ENCODE data around the gene RALA.

The RALA gene

DNA sequence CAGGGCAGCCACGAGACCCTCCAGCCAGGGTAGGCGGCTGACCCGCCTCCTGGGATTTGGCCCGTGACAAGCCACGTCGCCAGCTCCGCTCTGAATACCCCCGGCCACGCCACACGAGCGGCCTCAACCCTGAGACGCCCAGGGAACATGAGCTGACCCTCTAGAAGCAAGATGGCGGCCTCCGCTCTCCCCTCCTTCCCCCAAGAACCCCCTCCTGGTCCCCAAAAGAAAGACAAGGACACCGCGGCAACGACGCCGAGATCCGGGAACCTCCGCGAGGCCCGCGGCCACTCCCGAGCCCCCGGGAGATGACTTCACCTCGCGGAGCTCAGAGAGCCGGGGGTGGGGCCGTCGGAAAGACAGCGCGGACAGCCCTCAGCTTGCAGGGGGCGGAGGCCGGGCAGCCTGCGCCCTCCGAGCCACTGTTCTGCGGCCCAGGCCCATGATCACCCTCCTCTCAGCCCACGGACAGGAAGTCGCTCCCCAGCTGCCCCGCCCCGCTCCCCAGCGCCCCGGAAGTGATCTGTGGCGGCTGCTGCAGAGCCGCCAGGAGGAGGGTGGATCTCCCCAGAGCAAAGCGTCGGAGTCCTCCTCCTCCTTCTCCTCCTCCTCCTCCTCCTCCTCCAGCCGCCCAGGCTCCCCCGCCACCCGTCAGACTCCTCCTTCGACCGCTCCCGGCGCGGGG lies at the start of gene RALA:
Gene RALA, plus strand, starts transcription at position 526 of the 685 bp plus-strand sequence. CDS start 63,096 bp downstream, outside the sequence.
- Mint-ChIP-seq H3K27me3 (no peaks in the 10 kb centered on the region), H3K4me3 (peak within 1 kb of the TSS; percentile 83), H3K36me3 (ENCODE audit: low read depth) (peaks cover 5% of the 10 kb centered on the region), H3K4me1 (peaks cover 53% of the 10 kb centered on the region), H3K27ac (peak within 1 kb of the TSS; percentile 86), H3K9me3 (no peaks in the 10 kb centered on the region)
- ATAC-seq (peak; percentile 98), DNase-seq (peak; percentile 91)

- Mint-ChIP-seq H3K27ac (no peak overlapping the region), H3K4me3 (no peak overlapping the region), H3K36me3 (ENCODE audit: low read depth) (peaks cover 10% of the 10 kb centered on the region), H3K27me3 (no peaks in the 10 kb centered on the region), H3K4me1 (no peaks in the 10 kb centered on the region), H3K9me3 (no peaks in the 10 kb centered on the region)
- DNase-seq (no peak), ATAC-seq (no peak)
These were observed 48.6 kb upstream of the RALA start for GRCh38 chr7:39574673-39575349.

GRCh38 chr7:39577229-39577874 lies 46.0 kb upstream of the RALA start:
- no peaks in the 10 kb centered on the region for H3K27me3 Mint-ChIP-seq
- DNase-seq (no peak), ATAC-seq (no peak)
- H3K9me3 Mint-ChIP-seq, result no peaks in the 10 kb centered on the region
- H3K27ac Mint-ChIP-seq, result no peak overlapping the region
- H3K4me1 Mint-ChIP-seq, result peaks cover 7% of the 10 kb centered on the region
- H3K4me3 Mint-ChIP-seq, result no peak overlapping the region
- H3K36me3 Mint-ChIP-seq (ENCODE audit: low read depth), result peaks cover 2% of the 10 kb centered on the region

- Mint-ChIP-seq H3K27ac (peak overlapping the region; percentile 67), H3K4me1 (peaks cover 7% of the 10 kb centered on the region), H3K4me3 (no peak overlapping the region), H3K27me3 (no peaks in the 10 kb centered on the region), H3K36me3 (ENCODE audit: low read depth) (peaks cover 2% of the 10 kb centered on the region), H3K9me3 (no peaks in the 10 kb centered on the region)
- peak; percentile 76 for DNase-seq
- ATAC-seq, result peak; percentile 83
These were observed 43.1 kb upstream of the RALA start for GRCh38 chr7:39580149-39580874.

DNA sequence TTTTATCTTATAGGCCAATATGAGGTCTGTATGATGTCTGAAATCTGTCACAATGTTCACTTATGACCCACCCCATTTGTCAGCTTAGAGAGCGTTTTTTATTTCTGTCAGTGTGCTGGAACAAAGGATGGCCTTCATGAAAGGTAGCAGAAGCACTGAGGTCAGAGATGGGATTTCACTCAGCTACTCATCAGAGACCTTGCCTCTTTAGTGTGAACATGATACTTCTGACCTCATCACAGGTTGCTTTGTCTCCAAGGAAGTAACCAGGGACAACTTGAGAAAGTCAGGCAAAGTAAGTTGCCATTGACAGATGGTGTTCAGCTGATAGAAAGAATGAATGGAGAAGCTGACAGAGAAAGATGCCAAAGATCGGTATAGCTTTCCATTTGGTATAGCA lies 40.8 kb upstream of the RALA start:
- Mint-ChIP-seq H3K9me3 (no peaks in the 10 kb centered on the region), H3K27ac (no peak overlapping the region), H3K4me1 (peaks cover 16% of the 10 kb centered on the region), H3K4me3 (no peak overlapping the region), H3K27me3 (no peaks in the 10 kb centered on the region), H3K36me3 (ENCODE audit: low read depth) (peaks cover 2% of the 10 kb centered on the region)
- DNase-seq (no peak), ATAC-seq (no peak)

GRCh38 chr7:39583539-39583938 lies 39.8 kb upstream of the RALA start:
- Mint-ChIP-seq H3K4me3 (no peak overlapping the region), H3K9me3 (no peaks in the 10 kb centered on the region), H3K27ac (no peak overlapping the region), H3K27me3 (no peaks in the 10 kb centered on the region), H3K36me3 (ENCODE audit: low read depth) (peaks cover 1% of the 10 kb centered on the region), H3K4me1 (peaks cover 22% of the 10 kb centered on the region)
- ATAC-seq (no peak), DNase-seq (no peak)

GRCh38 chr7:39587393-39587792 lies 36.0 kb upstream of the RALA start:
- H3K4me3 Mint-ChIP-seq, result no peak overlapping the region
- DNase-seq, result no peak
- H3K27me3 Mint-ChIP-seq, result peaks cover 2% of the 10 kb centered on the region
- no peak overlapping the region for H3K27ac Mint-ChIP-seq
- peaks cover 47% of the 10 kb centered on the region for H3K4me1 Mint-ChIP-seq
- ATAC-seq, result no peak
- H3K36me3 Mint-ChIP-seq (ENCODE audit: low read depth), result no peaks in the 10 kb centered on the region
- no peaks in the 10 kb centered on the region for H3K9me3 Mint-ChIP-seq

GRCh38 chr7:39588416-39588815 lies 35.0 kb upstream of the RALA start:
- H3K4me3 Mint-ChIP-seq, result no peak overlapping the region
- H3K27me3 Mint-ChIP-seq, result peaks cover 2% of the 10 kb centered on the region
- DNase-seq (no peak), ATAC-seq (no peak)
- no peaks in the 10 kb centered on the region for H3K9me3 Mint-ChIP-seq
- H3K27ac Mint-ChIP-seq, result no peak overlapping the region
- no peaks in the 10 kb centered on the region for H3K36me3 Mint-ChIP-seq (ENCODE audit: low read depth)
- H3K4me1 Mint-ChIP-seq, result peaks cover 55% of the 10 kb centered on the region

- ATAC-seq (peak; percentile 94), DNase-seq (peak; percentile 71)
- peak overlapping the region; percentile 37 for H3K4me3 Mint-ChIP-seq
- peak overlapping the region; percentile 74 for H3K27ac Mint-ChIP-seq
- H3K36me3 Mint-ChIP-seq (ENCODE audit: low read depth), result no peaks in the 10 kb centered on the region
- peaks cover 2% of the 10 kb centered on the region for H3K27me3 Mint-ChIP-seq
- peaks cover 59% of the 10 kb centered on the region for H3K4me1 Mint-ChIP-seq
- no peaks in the 10 kb centered on the region for H3K9me3 Mint-ChIP-seq
These were observed 33.9 kb upstream of the RALA start for GRCh38 chr7:39589323-39590111.

- Mint-ChIP-seq H3K27ac (peak overlapping the region; percentile 83), H3K9me3 (no peaks in the 10 kb centered on the region), H3K36me3 (ENCODE audit: low read depth) (no peaks in the 10 kb centered on the region), H3K4me1 (peaks cover 49% of the 10 kb centered on the region), H3K4me3 (peak overlapping the region; percentile 35), H3K27me3 (peaks cover 2% of the 10 kb centered on the region)
- peak; percentile 67 for ATAC-seq
- DNase-seq, result no peak
These were observed 30.8 kb upstream of the RALA start for GRCh38 chr7:39592586-39592985.

- peaks cover 33% of the 10 kb centered on the region for H3K4me1 Mint-ChIP-seq
- DNase-seq (no peak), ATAC-seq (no peak)
- no peaks in the 10 kb centered on the region for H3K36me3 Mint-ChIP-seq (ENCODE audit: low read depth)
- H3K4me3 Mint-ChIP-seq, result no peak overlapping the region
- no peak overlapping the region for H3K27ac Mint-ChIP-seq
- H3K9me3 Mint-ChIP-seq, result no peaks in the 10 kb centered on the region
- H3K27me3 Mint-ChIP-seq, result no peaks in the 10 kb centered on the region
These were observed 28.3 kb upstream of the RALA start for GRCh38 chr7:39594988-39595620.

GRCh38 chr7:39602351-39602750 lies 21.0 kb upstream of the RALA start:
- Mint-ChIP-seq H3K27ac (no peak overlapping the region), H3K36me3 (ENCODE audit: low read depth) (no peaks in the 10 kb centered on the region), H3K4me3 (no peak overlapping the region), H3K27me3 (no peaks in the 10 kb centered on the region), H3K4me1 (peaks cover 36% of the 10 kb centered on the region), H3K9me3 (peaks cover 6% of the 10 kb centered on the region)
- no peak for DNase-seq
- no peak for ATAC-seq

DNA sequence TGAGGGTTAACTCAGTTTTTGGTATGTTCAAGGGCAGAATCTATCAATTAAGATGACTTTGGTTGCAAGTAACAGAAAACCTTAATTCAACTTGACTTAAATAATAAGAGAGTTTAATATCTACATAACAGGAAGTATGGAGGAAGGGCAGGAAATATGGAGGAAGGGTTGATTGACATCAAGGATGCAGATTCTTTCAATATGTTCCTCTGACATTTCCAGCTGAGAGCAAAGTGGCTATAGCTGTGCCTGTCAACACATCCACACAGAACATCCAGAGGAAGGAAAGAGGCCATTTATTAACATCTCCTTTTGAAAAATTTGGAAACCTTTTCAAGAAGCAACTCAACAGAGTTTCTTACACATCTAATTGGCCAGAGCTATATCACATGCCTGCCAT lies 19.4 kb upstream of the RALA start:
- ATAC-seq, result no peak
- DNase-seq, result no peak
- H3K27ac Mint-ChIP-seq, result no peak overlapping the region
- no peak overlapping the region for H3K4me3 Mint-ChIP-seq
- peaks cover 44% of the 10 kb centered on the region for H3K4me1 Mint-ChIP-seq
- H3K36me3 Mint-ChIP-seq (ENCODE audit: low read depth), result no peaks in the 10 kb centered on the region
- peaks cover 6% of the 10 kb centered on the region for H3K9me3 Mint-ChIP-seq
- H3K27me3 Mint-ChIP-seq, result no peaks in the 10 kb centered on the region

Data from activated naive CD8-positive, alpha-beta T cell treated with anti-CD3 and anti-CD28 coated beads, Interleukin-2, amount 50 U/mL, for 24 hours (primary cell).